ENCODE data around the gene DNAI7.

The DNAI7 gene

DNA sequence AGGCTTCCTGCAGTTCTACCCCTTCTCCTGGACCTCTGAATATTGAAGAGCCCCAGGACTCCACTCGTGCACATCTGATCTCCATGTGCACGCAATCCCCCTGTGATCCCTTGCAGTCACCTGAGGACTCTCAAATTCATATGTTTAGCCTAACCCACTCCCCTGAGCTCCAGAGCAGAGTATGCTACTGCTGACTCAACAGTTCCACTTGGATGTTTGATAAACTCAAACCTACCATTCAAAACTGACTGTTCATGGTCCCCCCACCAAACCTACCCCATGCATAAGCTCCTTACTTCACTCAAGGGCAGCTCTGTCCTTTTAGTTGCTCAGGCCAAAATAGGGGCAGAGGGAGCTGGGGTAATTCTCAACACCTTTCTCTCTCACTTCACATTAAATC lies 96.0 kb downstream of the DNAI7 start:
- DNase-seq = no peak

- no peak for DNase-seq
Measured at GRCh38 chr12:25089738-25090137, 105.2 kb downstream of the DNAI7 start.

- DNase-seq = no peak
Measured at GRCh38 chr12:25087596-25087995, 107.4 kb downstream of the DNAI7 start.

DNA sequence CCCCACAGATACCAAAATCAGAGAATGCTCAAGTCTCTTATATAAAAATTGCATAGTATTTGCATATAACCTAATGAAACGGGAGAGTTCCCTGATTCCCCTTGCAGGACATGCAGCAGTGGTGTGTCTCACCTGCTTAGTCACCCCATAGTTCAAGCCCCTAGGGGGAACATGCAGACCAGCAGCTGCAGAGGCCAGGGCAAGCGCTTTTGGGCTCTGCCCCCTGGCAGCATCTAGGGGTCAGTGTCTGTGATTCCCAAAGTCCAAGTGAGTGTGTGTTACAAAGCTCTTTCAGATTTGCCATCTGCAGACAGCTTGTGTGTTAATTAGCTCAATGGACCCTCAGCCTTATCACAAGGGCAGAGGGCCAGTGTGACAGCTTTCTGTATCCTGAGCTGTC lies 110.1 kb downstream of the DNAI7 start:
- no peak for DNase-seq

- no peak for DNase-seq
Measured at GRCh38 chr12:25083211-25083610, 111.7 kb downstream of the DNAI7 start.

GRCh38 chr12:25082628-25083027 lies 112.3 kb downstream of the DNAI7 start:
- no peak for DNase-seq

- DNase-seq = no peak
Measured at GRCh38 chr12:25079393-25079792, 115.6 kb downstream of the DNAI7 start.

DNA sequence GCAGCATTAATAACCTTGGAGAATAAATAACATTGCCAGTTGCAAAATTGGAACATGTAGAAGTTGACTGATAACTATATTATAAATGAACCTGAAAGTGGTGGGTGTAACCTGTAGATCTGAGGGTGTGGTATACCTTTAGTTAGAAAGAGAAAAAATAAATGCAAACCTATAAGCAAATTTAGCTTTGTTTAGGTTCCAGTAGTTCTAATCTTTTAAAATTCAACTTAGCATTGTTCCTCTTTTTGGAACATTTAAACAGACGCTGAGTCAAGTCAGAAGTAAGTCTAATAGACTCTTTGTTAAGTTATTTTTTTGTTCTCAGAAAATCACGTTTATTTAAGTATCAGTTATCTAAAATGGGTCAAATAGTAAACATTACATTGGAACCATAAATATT lies 120.0 kb downstream of the DNAI7 start:
- DNase-seq = no peak

GRCh38 chr12:25074113-25074512 lies 120.8 kb downstream of the DNAI7 start:
- no peak for DNase-seq

DNA sequence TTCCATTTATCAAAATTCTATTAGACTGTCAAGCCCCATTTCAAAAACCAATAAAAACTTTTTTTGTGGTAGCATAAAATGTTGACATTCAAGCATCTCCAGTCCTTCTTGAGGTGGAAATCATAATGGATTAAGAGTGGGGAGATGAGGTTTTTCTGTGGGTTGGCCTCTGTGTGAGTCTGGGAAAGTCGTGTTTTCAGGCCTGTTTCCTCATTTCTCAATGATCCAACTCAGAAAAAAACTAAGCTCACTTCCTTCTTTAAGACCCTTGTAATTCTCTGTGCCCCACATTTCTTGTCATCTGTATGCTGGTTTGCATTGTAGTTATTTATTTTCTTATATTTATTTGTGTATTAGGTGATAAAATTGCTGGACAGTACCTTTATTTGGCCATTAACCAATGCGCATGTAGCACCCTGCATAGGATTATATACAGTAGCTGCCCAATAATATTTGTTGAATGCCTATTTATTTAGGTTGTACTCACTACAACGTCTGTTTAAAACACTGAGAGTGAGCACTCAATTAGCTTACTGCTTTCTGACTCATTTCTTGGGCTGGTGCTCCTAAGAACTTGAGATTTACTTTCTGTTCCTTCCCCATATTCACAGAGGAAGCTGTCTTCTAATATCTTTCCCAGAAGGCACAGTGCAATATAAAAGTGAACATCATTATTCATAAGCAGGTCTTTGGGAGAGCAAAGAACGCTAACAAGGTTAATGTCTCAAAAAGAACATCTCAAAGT lies 121.9 kb downstream of the DNAI7 start:
- no peak for DNase-seq

DNA sequence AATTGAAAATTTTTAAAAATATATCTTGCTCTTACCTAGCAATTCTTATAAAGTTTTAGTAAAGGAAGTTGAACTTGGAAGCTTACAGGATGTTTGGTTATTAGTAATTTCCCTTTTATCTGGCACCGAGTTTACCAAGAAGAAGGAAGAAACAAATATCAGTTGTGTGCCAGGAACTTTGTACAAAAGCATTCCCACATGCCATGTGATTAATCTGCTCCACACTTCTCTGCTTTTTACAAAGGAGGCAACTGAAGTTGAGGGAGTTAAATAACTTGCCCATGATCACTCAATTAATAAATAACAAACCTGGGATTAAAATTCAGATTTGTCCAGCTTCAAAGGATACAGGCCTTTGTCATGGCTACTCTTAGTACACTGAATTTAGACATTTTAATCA lies 123.6 kb downstream of the DNAI7 start:
- no peak for DNase-seq

DNA sequence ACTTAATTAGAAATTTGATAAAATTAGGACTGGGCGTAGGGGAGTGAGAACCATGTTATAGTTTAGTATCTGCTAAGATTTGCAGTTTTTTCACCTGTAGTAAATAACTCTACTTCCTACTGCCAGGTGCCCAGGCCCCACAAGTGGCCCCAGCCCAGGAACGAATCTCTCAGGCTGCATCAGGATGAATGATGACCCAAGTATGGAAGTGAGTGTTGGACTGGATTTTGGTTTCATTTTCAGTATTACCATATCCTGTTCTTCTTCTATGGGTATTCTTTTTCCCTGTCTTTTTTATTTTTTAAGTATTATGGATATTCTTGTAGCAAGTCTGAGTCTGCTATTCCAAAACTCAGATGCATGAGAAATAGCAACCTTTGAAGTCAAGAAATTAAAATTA lies 125.7 kb downstream of the DNAI7 start:
- peak; percentile 39 for DNase-seq

GRCh38 chr12:25065035-25065434 lies 129.9 kb downstream of the DNAI7 start:
- DNase-seq = no peak

GRCh38 chr12:25063873-25064628 lies 130.9 kb downstream of the DNAI7 start:
- DNase-seq = no peak

DNA sequence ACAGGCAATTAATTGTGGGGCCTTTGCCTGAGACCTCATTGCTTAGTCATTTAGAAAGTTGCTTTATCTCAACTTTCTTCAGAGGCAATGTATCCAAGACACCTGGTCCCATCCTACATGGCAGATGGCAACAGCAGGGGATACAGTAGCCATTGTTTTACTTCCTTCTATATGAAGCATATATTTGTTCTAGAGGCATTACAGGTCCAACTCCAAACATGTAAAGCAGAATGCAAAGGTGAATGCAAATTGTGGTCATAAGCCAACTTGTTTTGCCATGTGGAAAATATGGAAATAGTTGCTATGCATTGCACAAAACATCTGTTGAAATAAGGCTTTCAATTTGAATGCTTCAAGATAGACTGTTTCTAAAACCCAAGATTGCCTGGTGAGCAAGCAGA lies 136.3 kb downstream of the DNAI7 start:
- DNase-seq = no peak

All from EL (cell line).